NK-92 treated with Interleukin-12 subunit alpha and Interleukin-12 subunit beta, amount 100 ng/mL, for 24 hours (cell line): ENCODE data around the gene DZIP3.

Source experiments
- DNase-seq: peaks from one replicate; lab custom pipeline; 2025; lab: John Stamatoyannopoulos, UW

The DZIP3 gene

DNA sequence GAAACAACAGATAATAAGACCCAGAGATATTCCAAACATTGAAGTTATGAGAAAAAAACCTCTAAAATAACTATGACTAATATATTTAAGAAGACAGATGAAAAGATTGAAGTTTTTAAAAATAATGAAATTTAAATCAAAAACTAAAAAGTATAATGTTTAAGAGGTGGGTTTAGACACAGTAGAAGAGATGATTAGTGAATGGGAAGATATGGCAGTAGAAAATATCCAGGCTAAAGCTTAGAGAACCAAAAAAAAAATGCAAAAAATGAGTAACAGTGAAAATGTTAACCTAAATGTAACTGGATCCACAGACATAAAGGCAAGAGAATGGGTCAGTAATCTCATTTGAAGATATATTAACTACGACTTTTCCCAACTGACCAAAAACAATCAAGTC lies 115.5 kb downstream of the DZIP3 start:
- no peak for DNase-seq

DNA sequence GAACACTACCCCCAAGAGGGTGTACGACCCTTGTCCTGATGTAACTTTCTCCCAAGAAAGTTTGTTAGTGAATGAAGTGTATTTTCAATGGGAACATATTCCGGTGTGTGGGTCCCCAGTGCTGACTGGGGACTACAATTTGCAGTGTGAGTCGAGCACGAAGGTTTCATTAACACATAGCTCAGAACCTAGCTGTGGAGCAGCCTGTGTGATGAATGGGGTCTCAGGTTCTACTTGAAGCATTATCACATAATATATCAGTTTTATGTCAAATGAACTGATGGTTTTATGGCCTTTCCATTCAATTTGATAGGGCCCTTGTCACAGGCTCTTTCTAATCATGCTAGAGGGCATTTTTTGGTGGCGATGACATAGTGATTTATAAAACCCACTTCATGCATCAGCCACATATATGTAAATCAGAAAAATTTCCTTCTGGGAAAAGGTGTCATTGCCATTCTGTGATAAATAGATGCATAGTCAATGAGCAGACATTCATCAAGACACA lies 123.5 kb downstream of the DZIP3 start:
- DNase-seq, result no peak

DNA sequence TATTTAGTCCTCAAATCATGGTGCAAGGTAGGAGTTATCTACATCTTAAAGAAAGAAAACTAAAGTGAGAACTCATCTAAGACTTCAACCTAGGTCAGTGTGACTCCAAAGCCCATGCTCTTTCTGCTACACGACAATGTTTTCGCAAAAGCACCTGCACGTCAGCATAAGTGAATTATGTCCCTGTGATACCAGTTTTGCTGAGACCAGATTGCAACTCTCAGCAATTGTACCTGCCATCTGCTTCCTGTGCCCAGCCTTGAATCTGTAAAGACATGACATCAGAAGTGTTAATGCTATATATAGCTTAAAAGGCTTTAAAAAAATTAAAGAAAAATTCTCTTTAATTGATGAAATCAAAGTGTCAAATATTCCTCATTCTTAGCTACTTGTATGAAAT lies 124.3 kb downstream of the DZIP3 start:
- no peak for DNase-seq

DNA sequence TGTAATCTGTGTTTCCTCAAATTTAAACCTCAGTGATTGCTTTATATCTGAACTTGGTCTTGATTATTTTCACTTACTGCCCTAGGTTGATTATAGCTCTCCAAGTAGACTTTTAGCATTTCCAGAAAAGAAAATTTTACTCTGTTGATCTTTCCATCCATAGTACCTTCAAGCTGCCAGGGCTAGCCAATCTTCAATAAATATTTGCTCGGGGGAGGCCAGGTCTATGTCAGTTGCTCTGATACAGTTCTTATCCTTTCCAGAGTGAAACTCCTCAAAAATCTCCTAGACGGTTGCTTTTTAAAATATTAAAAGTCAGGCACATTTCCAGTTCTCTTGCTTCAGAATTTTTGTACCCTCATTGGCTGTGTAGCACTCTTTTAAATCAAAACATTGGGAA lies 128.9 kb downstream of the DZIP3 start:
- no peak for DNase-seq

DNA sequence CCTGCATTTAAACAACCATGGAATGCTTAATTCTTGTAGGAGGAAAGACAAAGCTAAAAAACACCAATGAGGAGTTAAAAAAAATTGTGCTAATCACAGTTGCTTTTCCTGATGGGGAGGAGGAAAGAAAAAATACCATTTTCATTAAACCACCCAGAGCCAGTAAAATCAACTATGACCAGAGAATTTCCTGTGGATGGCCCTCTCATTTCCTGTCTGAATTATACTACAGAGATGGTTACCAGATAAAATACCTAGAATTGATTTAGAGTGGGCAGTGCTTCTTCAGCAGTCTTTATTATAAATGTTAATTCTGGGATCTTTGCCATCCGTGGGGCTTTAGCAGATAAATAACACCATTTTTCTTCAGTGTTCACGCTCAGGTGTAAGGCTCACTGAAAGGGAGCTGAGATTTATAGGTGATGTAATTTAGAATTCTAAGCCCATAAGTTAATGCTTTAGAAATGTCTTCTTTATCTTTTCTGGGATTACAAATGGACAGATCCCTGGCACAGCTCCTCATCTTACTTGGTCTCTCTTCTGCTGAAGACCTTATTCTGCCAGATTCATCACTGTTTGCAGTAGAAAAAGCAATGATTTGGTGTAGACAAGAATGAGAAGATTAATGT lies 129.8 kb downstream of the DZIP3 start:
- DNase-seq, result no peak

DNA sequence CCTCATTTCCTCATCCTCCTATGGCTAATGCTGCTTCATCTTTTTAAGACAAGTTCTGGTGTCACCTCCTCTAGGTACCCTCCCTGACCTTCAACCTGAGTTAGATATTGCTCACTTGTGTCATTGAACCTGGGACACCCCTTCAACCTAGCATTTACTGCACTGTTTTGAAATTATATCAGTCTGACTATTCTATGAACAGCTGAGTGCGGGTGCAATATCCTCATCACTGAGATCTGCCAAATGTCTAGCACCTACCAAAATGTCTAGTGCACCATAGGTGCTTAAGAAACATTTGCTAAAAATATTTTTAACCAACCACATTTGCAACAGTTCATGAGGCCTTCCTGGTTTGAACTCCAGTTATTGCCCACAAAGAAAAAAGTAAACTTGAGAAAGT lies 133.2 kb downstream of the DZIP3 start:
- DNase-seq, result no peak

DNA sequence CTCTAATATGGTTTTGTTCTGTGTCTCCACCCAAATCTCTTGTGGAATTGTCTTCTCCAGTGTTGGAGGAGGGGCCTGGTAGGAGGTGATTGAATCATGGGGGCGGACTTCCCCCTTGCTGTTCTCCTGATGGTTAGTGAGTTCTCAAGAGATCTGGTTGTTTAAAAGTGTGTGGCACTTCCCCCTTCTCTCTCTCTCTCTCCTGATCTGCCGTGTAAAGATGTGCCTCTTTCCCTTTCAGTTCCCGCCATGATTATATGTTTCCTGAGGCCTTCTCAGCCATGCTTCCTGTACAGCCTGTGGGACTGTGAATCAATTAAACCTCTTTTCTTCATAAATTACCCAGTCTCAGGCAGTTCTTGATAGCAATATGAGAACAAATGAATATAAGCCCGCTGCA lies 134.6 kb downstream of the DZIP3 start:
- DNase-seq, result no peak

DNA sequence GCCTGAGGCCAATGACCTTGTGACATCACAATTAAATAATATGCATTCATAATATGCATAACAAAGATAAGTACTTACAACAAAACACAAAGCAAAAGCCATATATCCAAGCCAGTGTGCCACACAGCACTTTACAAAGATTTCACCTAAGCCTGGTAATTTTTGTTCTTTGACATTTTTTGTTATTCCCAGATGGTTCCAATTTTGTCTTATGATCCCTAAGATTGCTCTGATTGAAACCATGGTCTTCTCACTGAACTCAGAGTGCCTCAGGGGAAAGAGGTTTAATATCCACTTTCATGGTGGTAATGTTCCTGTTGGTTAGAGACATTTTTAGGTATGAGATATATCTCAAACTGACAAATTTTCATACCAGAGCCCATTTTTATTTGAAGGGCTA lies 138.6 kb downstream of the DZIP3 start:
- no peak for DNase-seq

DNA sequence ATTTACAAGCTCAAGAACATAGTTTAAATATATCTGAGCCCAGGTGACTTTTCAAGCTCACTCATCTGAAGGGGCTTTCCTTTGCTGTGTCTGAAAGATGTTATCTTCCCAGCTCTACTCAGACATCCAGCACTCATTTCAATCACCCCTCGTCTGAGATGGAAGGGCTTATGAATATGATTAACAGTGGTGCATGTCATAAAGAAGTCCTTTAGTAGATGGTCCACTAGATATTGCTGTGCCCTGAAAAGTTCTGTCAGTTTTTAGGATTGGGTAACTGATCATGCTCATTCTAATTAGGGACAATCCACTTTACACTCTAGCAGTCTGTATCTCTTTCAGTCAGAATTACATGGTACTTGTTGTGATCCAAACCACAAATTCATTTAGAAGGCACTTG lies 139.4 kb downstream of the DZIP3 start:
- no peak for DNase-seq

DNA sequence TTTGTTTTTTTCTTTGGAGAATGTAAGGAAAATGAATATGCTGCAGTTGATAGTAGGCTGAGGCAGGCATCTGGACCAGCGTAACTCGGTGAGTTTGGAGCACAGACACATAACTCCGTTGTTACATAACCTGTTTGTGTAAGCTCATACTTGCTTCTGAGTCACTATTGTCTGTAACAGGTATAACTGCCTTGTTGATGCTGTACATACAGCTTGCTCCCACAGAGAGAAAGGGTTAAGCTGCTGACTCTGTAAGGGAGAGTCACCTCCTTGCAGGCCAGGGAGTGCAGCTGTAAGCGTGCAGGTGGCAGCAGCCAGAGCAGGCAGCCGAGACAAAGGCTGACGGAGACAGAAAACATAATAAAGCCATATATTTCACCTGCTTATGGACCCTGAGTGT lies 147.3 kb downstream of the DZIP3 start:
- DNase-seq, result no peak

DNA sequence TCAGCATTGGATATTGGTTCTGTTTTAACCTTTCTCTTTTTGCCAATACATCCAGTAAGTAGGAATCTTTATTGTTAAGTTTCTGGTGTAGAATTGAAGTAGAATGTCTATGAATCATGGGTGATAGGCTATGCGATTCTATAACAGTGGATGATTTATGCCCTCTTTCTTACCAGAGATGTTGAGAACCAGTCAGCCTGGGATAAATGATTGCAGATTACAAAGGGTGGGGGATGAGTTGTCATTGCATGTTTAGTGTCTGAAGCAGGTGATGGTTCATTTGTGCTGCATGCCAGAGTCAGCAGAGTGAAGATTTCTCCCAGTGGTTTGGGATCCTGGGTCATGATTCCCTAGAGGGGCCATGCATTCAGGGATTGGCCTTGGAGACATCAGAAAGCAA lies 153.4 kb downstream of the DZIP3 start:
- DNase-seq, result no peak
